Measurements from ENCODE around the gene ALOX5AP.

GRCh38 chr13:30739237-30739528, 3.8 kb downstream of the ALOX5AP start:
- no peak for TF ChIP-seq CTCF (IDR thresholded peaks at IDR 0.05; ENCODE audit: low read depth, low read length)
- no peak for TF ChIP-seq EZH2phosphoT487 (IDR thresholded peaks at IDR 0.05; ENCODE audit: low read depth)
